Measurements from ENCODE around the gene ZNF611. TPM values are rescaled to one million over a fixed set of nuclear protein-coding genes. Genes with fewer than 3 reads are reported as not detected.
"Not testable (repeated sequence)": the region's sequence is repeated elsewhere in the genome, so short reads cannot be mapped to it uniquely, and the experiment has no call there.

The ZNF611 gene
- total RNA-seq, 1 donor from 2014 or later: 7.0 TPM

- H3K27ac ChIP-seq (replicated peaks): no peak overlapping the region
- intact Hi-C loops (cut with micrococcal nuclease): no loop called here
- TF ChIP-seq CTCF (IDR thresholded peaks at IDR 0.05; ENCODE audit: borderline replicate concordance): no peak
- no peaks in the 10 kb centered on the region for H3K27me3 ChIP-seq (ENCODE audit: low read depth)
- no peak for DNase-seq
- H3K4me1 ChIP-seq: no peaks in the 10 kb centered on the region
- peaks cover 22% of the 10 kb centered on the region for H3K9me3 ChIP-seq (replicated peaks)
- H3K36me3 ChIP-seq: peaks cover 21% of the 10 kb centered on the region
- no peak overlapping the region for H3K4me3 ChIP-seq
These were observed 34.2 kb downstream of the ZNF611 start for GRCh38 chr19:52700673-52701072.

GRCh38 chr19:52699555-52699954 lies 35.3 kb downstream of the ZNF611 start:
- peak; percentile 31 for TF ChIP-seq CTCF (IDR thresholded peaks at IDR 0.05; ENCODE audit: borderline replicate concordance)
- intact Hi-C loops (cut with micrococcal nuclease); DNase-seq; H3K4me1 ChIP-seq; H3K27ac ChIP-seq (replicated peaks); H3K27me3 ChIP-seq (ENCODE audit: low read depth); H3K4me3 ChIP-seq; H3K36me3 ChIP-seq: not testable (repeated sequence)
- H3K9me3 ChIP-seq (replicated peaks): peaks cover 11% of the 10 kb centered on the region

- no peak for TF ChIP-seq CTCF (IDR thresholded peaks at IDR 0.05; ENCODE audit: borderline replicate concordance)
- Histone ChIP-seq H3K27me3 (ENCODE audit: low read depth) (no peaks in the 10 kb centered on the region), H3K36me3 (no peaks in the 10 kb centered on the region), H3K4me1 (peaks cover 6% of the 10 kb centered on the region), H3K4me3 (no peak overlapping the region), H3K27ac (replicated peaks) (no peak overlapping the region), H3K9me3 (replicated peaks) (no peaks in the 10 kb centered on the region)
- no peak for DNase-seq
- intact Hi-C loops (cut with micrococcal nuclease): no loop called here
These were observed 38.8 kb downstream of the ZNF611 start for GRCh38 chr19:52695996-52696395.

GRCh38 chr19:52694921-52695320 lies 39.9 kb downstream of the ZNF611 start:
- Histone ChIP-seq H3K4me1 (peaks cover 14% of the 10 kb centered on the region), H3K4me3 (no peak overlapping the region), H3K9me3 (replicated peaks) (no peaks in the 10 kb centered on the region), H3K27me3 (ENCODE audit: low read depth) (no peaks in the 10 kb centered on the region), H3K27ac (replicated peaks) (no peak overlapping the region), H3K36me3 (no peaks in the 10 kb centered on the region)
- DNase-seq: no peak
- TF ChIP-seq CTCF (IDR thresholded peaks at IDR 0.05; ENCODE audit: borderline replicate concordance): no peak
- intact Hi-C loops (cut with micrococcal nuclease): no loop called here

GRCh38 chr19:52694281-52694680 lies 40.6 kb downstream of the ZNF611 start:
- intact Hi-C loops (cut with micrococcal nuclease); H3K9me3 ChIP-seq (replicated peaks); DNase-seq; H3K4me3 ChIP-seq; H3K27me3 ChIP-seq (ENCODE audit: low read depth); H3K27ac ChIP-seq (replicated peaks); H3K36me3 ChIP-seq: not testable (repeated sequence)
- H3K4me1 ChIP-seq: peaks cover 20% of the 10 kb centered on the region

GRCh38 chr19:52692431-52693008 lies 42.3 kb downstream of the ZNF611 start:
- DNase-seq: no peak
- intact Hi-C loops (cut with micrococcal nuclease): no loop called here
- no peak for TF ChIP-seq CTCF (IDR thresholded peaks at IDR 0.05; ENCODE audit: borderline replicate concordance)

More at GRCh38 chr19:52692431-52693008, 42.3 kb downstream of the ZNF611 start:
- no peaks in the 10 kb centered on the region for H3K9me3 ChIP-seq (replicated peaks)
- no peak overlapping the region for H3K4me3 ChIP-seq
- peaks cover 25% of the 10 kb centered on the region for H3K4me1 ChIP-seq
- no peaks in the 10 kb centered on the region for H3K36me3 ChIP-seq
- H3K27ac ChIP-seq (replicated peaks): no peak overlapping the region
- no peaks in the 10 kb centered on the region for H3K27me3 ChIP-seq (ENCODE audit: low read depth)
